Left ventricle myocardium superior (tissue), 1 donor: ENCODE data around the gene RUSC1. TPM values are rescaled to one million over a fixed set of nuclear protein-coding genes. Genes with fewer than 3 reads are reported as not detected.
"Not testable (repeated sequence)": the region's sequence is repeated elsewhere in the genome, so short reads cannot be mapped to it uniquely, and the experiment has no call there.

Source experiments
- ATAC-seq: fragments of 200-7000 bp; cut with Tn5 transposase; one replicate; pipeline ENCODE4 v1.9.1; 2020; ENCODE audit warnings: mild to moderate bottlenecking, moderate library complexity
- DNase-seq: peaks from one replicate; pipeline ENCODE4 v3.0.0-alpha.2; 2020
- intact Hi-C: fragments of 100-400 bp; cut with micrococcal nuclease; formaldehyde crosslinking; loops from one replicate; pipeline ENCODE4 v1.11.0; 2022
- total RNA-seq: library from RNA; stranded (reverse); fragmentation: NEBNext Ultra II Directional; extraction: Animal tissue kit (Norgen Biotek cat#: 25700); gene quantifications from one replicate; pipeline ENCODE4 v1.2.1, GENCODE V29; 2021
- donor health status: DM: no; HTN: yes; CAD: no; lungs with severe emphysema.

Gene RUSC1
- total RNA-seq, 1 donor from 2014 or later = 22.0 TPM

DNA sequence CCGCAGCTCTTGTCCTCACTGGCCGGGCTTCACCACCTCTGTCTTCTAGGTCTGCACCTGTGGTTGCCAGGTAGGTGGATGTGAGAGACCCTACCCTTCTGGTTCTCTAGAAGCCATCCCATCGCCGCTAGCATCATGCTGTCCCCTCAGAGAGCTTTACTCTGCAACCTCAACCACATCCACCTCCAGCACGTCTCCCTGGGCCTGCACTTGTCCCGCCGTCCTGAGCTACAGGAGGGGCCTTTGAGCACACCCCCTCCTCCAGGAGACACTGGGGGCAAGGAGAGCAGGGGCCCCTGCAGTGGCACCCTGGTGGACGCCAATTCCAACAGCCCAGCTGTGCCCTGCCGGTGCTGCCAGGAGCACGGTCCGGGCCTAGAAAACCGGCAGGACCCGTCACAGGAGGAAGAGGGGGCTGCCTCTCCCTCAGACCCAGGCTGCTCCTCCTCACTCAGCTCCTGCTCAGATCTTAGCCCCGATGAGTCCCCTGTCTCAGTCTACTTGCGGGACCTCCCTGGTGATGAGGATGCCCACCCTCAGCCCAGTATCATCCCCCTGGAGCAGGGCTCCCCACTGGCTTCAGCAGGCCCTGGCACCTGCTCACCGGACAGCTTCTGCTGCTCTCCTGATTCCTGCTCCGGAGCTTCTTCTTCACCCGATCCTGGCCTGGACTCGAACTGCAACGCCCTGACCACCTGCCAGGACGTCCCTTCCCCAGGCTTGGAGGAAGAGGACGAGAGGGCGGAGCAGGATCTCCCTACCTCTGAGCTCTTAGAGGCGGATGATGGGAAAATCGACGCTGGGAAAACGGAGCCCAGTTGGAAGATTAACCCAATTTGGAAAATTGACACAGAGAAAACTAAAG, 1.2 kb downstream of the RUSC1 start:
- DNase-seq (peak; percentile 43), ATAC-seq (no peak)
- intact Hi-C loops = loop anchor here (10.0 kb wide), 1 partner anchor 47 kb away; the partner anchor contains the start of genes CLK2 and HCN3

DNA sequence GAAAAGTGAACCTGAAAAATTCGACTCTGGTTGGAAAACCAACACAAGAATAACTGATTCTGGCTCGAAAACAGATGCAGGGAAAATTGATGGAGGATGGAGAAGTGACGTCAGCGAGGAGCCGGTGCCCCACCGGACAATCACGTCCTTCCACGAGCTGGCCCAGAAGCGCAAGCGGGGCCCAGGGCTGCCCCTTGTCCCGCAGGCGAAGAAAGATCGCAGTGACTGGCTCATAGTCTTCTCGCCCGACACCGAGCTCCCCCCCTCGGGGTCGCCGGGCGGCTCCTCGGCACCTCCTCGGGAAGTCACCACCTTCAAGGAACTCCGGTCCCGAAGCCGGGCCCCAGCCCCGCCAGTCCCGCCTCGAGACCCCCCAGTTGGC, 1.9 kb downstream of the RUSC1 start:
- ATAC-seq = no peak
- intact Hi-C loops = loop anchor here (10.0 kb wide), 1 partner anchor 48 kb away; the partner anchor contains the start of genes CLK2 and HCN3
- DNase-seq = peak; percentile 57

GRCh38 chr1:155322953-155323728, 2.4 kb downstream of the RUSC1 start:
- intact Hi-C loops = loop anchor here (10.0 kb wide), 1 partner anchor 48 kb away; the partner anchor contains the start of genes CLK2 and HCN3
- peak; percentile 94 for DNase-seq
- ATAC-seq = peak; percentile 57

GRCh38 chr1:155323729-155324036, 3.0 kb downstream of the RUSC1 start:
- intact Hi-C loops = loop anchor here (10.0 kb wide), 1 partner anchor 49 kb away; the partner anchor contains the start of genes CLK2 and HCN3
- ATAC-seq (peak; percentile 72), DNase-seq (peak; percentile 92)

DNA sequence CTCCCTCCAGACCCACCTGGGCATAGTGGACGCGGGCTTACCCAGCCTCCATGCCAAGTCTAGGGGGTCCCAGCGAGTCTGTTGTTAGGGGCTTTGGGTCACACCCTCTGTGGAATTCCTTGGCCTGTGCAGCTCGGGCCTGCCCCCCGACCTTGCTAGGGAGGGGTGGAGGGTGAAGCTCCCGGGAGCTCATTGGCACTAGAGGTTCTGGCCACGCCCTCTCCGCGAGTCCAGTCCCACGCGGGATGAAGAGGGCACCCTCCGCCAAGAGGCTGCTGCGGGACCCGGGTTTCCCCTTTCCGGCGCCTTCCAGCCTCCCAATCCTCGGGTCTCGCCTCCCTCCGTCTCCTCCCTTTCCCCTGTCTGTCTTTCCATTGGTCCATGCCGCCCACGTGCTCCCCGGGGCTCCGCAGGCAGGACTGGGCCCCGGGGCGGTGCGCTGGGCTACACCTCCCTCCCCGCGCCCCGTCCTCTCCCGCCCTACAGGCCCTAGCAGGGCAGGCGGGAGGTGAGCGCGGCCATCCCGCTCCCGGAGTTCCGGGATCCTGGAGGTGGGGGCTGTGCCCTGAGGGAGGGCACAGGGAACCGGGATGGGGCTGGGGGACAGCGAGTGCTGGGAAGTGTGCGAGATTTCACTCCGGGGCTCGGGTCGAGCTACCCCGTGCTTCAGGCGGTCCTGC, 3.5 kb downstream of the RUSC1 start:
- intact Hi-C loops = loop anchor here (10.0 kb wide), 1 partner anchor 49 kb away; the partner anchor contains the start of genes CLK2 and HCN3
- ATAC-seq = peak; percentile 84
- peak; percentile 96 for DNase-seq

DNA sequence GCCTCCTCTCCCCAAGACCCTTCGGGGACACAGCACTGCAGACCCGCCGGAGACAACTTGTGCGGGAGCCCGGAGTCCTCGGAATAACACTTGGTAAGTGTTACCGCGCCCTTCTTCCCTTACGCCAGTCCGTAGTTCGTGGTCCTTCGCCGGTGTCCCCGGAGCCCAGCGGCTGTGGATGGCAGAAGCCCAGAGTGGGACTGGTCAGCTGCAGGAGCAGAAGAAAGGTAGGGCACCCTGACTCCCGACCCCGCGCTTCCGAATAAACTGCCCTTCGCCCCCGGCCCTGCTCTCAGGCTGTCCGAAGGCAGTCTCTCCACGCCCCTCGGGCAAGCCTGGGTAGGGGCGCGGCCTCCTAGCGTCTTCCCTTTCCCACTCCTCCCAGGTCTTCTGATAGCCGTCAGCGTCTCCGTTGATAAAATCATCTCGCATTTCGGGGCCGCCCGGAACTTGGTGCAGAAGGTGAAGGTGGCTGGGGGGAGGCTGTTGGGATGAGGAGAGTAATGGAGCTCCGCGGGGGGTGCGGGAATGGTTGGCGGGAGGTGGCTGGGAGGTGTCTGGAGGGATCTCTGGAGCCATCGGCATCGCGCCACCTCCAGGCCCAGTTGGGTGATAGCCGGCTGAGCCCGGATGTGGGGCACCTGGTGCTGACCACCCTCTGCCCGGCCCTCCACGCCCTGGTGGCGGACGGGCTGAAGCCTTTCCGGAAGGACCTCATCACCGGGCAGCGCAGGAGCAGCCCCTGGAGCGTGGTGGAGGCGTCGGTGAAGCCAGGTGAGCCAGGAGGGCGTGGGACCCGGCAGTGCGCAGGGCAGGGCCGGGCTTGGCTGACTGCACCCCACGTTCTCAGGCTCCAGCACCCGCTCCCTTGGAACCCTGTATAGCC, 4.3 kb downstream of the RUSC1 start:
- intact Hi-C loops = loop anchor here (10.0 kb wide), 1 partner anchor 50 kb away; the partner anchor contains the start of genes CLK2 and HCN3
- DNase-seq (peak; percentile 73), ATAC-seq (no peak)

DNA sequence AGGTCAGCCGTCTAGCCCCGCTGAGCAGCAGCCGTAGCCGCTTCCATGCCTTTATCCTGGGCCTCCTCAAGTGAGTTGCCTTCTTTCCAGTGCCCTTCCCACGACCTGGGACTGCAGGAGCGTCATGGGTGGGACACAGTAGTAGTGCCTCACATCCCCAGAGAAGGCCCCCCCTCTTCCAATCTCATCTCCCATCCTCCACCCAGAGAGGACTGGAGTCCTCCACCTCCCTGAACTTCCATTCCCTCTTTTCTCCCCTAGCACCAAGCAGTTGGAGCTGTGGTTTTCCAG, 4.9 kb downstream of the RUSC1 start:
- intact Hi-C loops = loop anchor here (10.0 kb wide), 1 partner anchor 51 kb away; the partner anchor contains the start of genes CLK2 and HCN3
- DNase-seq (no peak), ATAC-seq (no peak)

DNA sequence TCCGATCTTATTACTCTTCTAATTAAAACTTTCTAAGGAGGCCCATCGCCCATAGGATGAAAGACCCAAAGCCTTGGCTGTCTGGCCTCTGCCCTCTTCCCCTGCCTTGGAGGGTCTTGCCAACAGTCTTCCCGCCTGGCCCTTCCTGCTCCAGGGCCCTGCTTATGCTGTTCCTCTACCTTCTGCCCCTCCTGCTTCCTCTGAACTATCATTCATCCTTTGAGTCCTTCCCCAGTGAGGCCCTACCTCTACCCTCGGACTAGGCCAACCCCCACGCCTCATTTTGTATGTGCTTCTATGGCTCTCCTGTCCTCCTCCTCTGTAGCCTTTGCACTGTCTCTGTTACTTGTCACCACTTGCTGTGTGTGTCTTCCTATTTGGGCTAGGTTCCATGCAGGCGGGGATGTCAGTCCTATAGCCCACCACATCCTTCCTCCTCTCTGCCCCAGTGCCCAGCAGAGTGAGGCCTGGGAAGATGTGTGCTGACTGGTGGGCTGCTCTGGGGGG, 5.4 kb downstream of the RUSC1 start:
- intact Hi-C loops = loop anchor here (10.0 kb wide), 1 partner anchor 51 kb away; the partner anchor contains the start of genes CLK2 and HCN3

DNA sequence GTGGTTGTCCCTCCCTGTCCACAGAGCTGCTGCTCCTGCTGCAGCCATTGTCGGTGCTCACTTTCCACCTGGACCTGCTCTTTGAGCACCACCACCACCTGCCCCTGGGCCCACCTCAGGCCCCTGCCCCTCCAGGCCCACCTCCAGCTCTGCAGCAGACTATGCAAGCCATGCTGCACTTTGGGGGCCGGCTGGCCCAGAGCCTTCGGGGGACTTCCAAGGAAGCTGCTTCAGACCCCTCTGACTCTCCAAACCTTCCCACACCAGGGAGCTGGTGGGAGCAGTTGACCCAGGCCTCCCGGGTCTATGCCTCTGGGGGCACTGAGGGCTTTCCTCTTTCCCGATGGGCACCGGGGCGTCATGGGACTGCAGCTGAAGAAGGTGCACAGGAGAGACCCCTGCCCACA, 5.9 kb downstream of the RUSC1 start:
- intact Hi-C loops = loop anchor here (10.0 kb wide), 1 partner anchor 52 kb away; the partner anchor contains the start of genes CLK2 and HCN3
- DNase-seq = no peak
- no peak for ATAC-seq

More for the DNA sequence above, 5.4 kb downstream of the RUSC1 start:
- no peak for DNase-seq
- no peak for ATAC-seq

GRCh38 chr1:155327981-155328380, 7.3 kb downstream of the RUSC1 start:
- DNase-seq (no peak), ATAC-seq (no peak)
- intact Hi-C loops = loop anchor here (10.0 kb wide), 1 partner anchor 53 kb away; the partner anchor contains the start of genes CLK2 and HCN3

DNA sequence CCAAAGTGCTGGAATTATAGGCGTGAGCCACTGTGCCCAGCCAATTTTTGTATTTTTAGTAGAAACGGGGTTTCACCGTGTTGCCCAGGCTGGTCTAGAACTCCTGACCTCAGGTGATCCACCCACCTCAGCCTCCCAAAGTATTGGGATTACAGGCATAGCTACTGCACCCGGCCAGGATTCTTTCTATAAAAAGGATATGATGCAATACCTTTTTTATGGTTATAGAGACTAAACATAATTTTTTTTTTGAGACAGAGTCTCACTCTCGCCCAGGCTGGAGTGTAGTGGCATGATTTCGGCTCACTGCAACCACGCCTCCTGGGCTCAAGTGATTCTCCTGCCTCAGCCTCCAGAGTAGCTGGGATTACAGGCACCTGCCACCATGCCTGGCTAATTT, 8.2 kb downstream of the RUSC1 start:
- DNase-seq, ATAC-seq: not testable (repeated sequence)
- intact Hi-C loops = loop anchor here (10.0 kb wide), 1 partner anchor 54 kb away; the partner anchor contains the start of genes CLK2 and HCN3

GRCh38 chr1:155329980-155330598, 9.4 kb downstream of the RUSC1 start:
- no peak for DNase-seq
- ATAC-seq = no peak
- intact Hi-C loops = loop anchor here (10.0 kb wide), 1 partner anchor 55 kb away; the partner anchor contains the start of genes CLK2 and HCN3

- DNase-seq (no peak), ATAC-seq (no peak)
- intact Hi-C loops = no loop called here
Observed at GRCh38 chr1:155334962-155335361, 14.3 kb downstream of the RUSC1 start.

GRCh38 chr1:155339515-155340097, 18.9 kb downstream of the RUSC1 start:
- ATAC-seq (no peak), DNase-seq (no peak)
- intact Hi-C loops = no loop called here

- no peak for ATAC-seq
- no peak for DNase-seq
- intact Hi-C loops = no loop called here
Observed at GRCh38 chr1:155342842-155343241, 22.1 kb downstream of the RUSC1 start.

GRCh38 chr1:155352631-155353030, 31.9 kb downstream of the RUSC1 start:
- no peak for ATAC-seq
- intact Hi-C loops = no loop called here

DNA sequence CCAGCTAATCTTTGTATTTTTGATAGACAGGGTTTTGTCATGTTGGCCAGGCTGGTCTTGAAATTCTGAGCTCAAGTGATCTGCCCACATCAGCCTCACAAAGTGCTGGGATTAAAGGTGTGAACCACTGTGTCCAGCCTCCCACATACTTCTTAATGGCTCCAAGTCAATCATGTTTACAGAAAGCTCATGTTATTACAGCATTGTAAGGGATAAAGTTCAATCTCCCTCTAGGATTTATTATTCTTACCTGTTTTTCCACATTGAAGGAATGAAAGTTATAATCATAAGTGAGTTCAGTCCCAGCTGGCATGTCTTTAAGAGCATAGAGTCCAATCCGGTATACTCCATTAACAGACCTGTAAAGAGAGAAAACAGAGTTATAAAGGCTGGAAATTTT, 39.4 kb downstream of the RUSC1 start:
- ATAC-seq = no peak
- DNase-seq = no peak
- intact Hi-C loops = no loop called here

More at GRCh38 chr1:155352631-155353030, 31.9 kb downstream of the RUSC1 start:
- no peak for DNase-seq
